ENCODE data around the gene PRKAG2. TPM values are rescaled to one million over a fixed set of nuclear protein-coding genes. Genes with fewer than 3 reads are reported as not detected.

The PRKAG2 gene
- total RNA-seq, 1 donor from 2014 or later: 35.6 TPM

GRCh38 chr7:151903249-151904032, 26.5 kb upstream of the PRKAG2 start:
- no peaks in the 10 kb centered on the region for H3K4me1 ChIP-seq
- H3K27ac ChIP-seq: no peak overlapping the region
- H3K9me3 ChIP-seq: no peaks in the 10 kb centered on the region
- no peak for DNase-seq
- H3K27me3 ChIP-seq: no peaks in the 10 kb centered on the region
- ATAC-seq: no peak
- no peaks in the 10 kb centered on the region for H3K36me3 ChIP-seq
- no peak overlapping the region for H3K4me3 ChIP-seq
- no peak for TF ChIP-seq CTCF (IDR thresholded peaks at IDR 0.05)
- intact Hi-C loops (cut with DNase I): no loop called here

DNA sequence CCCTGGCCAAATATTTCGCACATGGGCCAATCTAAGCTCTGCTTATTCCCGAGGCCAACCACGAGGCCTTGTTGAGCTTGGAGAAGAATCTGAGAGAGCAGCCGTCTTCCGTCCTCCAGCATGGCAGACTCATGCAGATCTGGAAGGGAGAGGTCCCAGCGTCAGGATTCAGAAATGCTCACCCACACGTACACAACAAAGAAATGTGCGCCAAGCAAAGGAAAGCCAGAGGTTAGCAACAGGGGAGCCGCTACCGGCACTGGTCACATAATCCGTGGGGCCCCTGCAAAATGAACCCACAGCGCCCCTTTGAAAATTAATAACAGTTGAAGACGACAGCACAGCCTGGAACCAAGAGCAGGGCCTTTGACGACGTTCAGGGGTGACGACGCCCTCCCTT, 25.4 kb upstream of the PRKAG2 start:
- no peak overlapping the region for H3K4me3 ChIP-seq
- no peaks in the 10 kb centered on the region for H3K9me3 ChIP-seq
- no peak overlapping the region for H3K27ac ChIP-seq
- intact Hi-C loops (cut with DNase I): no loop called here
- no peak for TF ChIP-seq CTCF (IDR thresholded peaks at IDR 0.05)
- H3K4me1 ChIP-seq: no peaks in the 10 kb centered on the region
- H3K27me3 ChIP-seq: no peaks in the 10 kb centered on the region
- H3K36me3 ChIP-seq: no peaks in the 10 kb centered on the region
- ATAC-seq (no peak), DNase-seq (no peak)

GRCh38 chr7:151901828-151902227, 24.9 kb upstream of the PRKAG2 start:
- Histone ChIP-seq H3K27me3 (no peaks in the 10 kb centered on the region), H3K27ac (no peak overlapping the region), H3K4me1 (no peaks in the 10 kb centered on the region), H3K4me3 (no peak overlapping the region), H3K36me3 (no peaks in the 10 kb centered on the region), H3K9me3 (no peaks in the 10 kb centered on the region)
- intact Hi-C loops (cut with DNase I): no loop called here
- no peak for TF ChIP-seq CTCF (IDR thresholded peaks at IDR 0.05)
- ATAC-seq (no peak), DNase-seq (no peak)

GRCh38 chr7:151900986-151901621, 24.2 kb upstream of the PRKAG2 start:
- peak; percentile 25 for ATAC-seq
- Histone ChIP-seq H3K27me3 (no peaks in the 10 kb centered on the region), H3K4me3 (no peak overlapping the region), H3K4me1 (no peaks in the 10 kb centered on the region), H3K27ac (no peak overlapping the region), H3K36me3 (no peaks in the 10 kb centered on the region), H3K9me3 (no peaks in the 10 kb centered on the region)
- no peak for DNase-seq
- no peak for TF ChIP-seq CTCF (IDR thresholded peaks at IDR 0.05)
- intact Hi-C loops (cut with DNase I): no loop called here

- intact Hi-C loops (cut with DNase I): no loop called here
- Histone ChIP-seq H3K36me3 (no peaks in the 10 kb centered on the region), H3K27me3 (no peaks in the 10 kb centered on the region), H3K27ac (no peak overlapping the region), H3K4me1 (no peaks in the 10 kb centered on the region), H3K4me3 (no peak overlapping the region), H3K9me3 (no peaks in the 10 kb centered on the region)
- no peak for DNase-seq
- no peak for ATAC-seq
- no peak for TF ChIP-seq CTCF (IDR thresholded peaks at IDR 0.05)
Observed at GRCh38 chr7:151900591-151900985, 23.7 kb upstream of the PRKAG2 start.

Measured in upper lobe of right lung (tissue), 1 donor.